HepG2 (cell line): ENCODE data around the gene HELLS. TPM values are rescaled to one million over a fixed set of nuclear protein-coding genes. Genes with fewer than 3 reads are reported as not detected.

Experiments used
- POLR2G ChIP-seq: fragments of 200-400 bp; formaldehyde crosslinking; IDR thresholded peaks from 2 replicates; pipeline ENCODE4 v1.6.1; 2018; ENCODE audit warnings: mild to moderate bottlenecking, low read depth, low read length, moderate library complexity
- ZNF382 ChIP-seq: sonication (generic); formaldehyde crosslinking; IDR thresholded peaks from 2 replicates; pipeline ENCODE4 v1.5.0; 2020; ENCODE audit warnings: missing genetic modification reagents, mild to moderate bottlenecking, borderline replicate concordance
- ZNF572 ChIP-seq: sonication (generic); formaldehyde crosslinking; IDR thresholded peaks from 2 replicates; pipeline ENCODE4 v1.5.1; 2020; ENCODE audit warnings: mild to moderate bottlenecking, missing genetic modification reagents
- polyA plus RNA-seq, 8 experiments: library from polyadenylated mRNA; depleted of rRNA in 3 of 8; stranded (reverse) in 7 of 8; unstranded in 1 of 8; fragments of >200 nt; fragmentation: Illumina TruSeq in 4 of 8; extraction: Trizol in 4 of 8; gene quantifications; 2 replicates each; pipeline versions ENCODE4 v1.2.1 to v1.2.3, GENCODE V29; 2011 to 2016; ENCODE audit warnings: low read depth in 4 of 8, missing spikeins in 1 of 8, mixed read lengths in 1 of 8; ENCODE audit not compliant: insufficient read depth in 1 of 8
- total RNA-seq, 5 experiments: library from RNA; depleted of rRNA; stranded (reverse); fragments of >200 nt; fragmentation: Illumina TruSeq; extraction: Trizol; gene quantifications; 2 replicates each; pipeline ENCODE4 v1.2.3, GENCODE V29; 2016; ENCODE audit warnings: low read depth in 1 of 5
- TF ChIP-seq, protein P1 (sequence below), 2 experiments: sonication (generic) in 1 of 2; formaldehyde crosslinking in 1 of 2; IDR thresholded peaks; 2 replicates each; pipeline versions ENCODE4 v1.6.1 to v1.9.0; 2014 to 2022; ENCODE audit warnings: antibody characterized with exemption in 1 of 2, borderline replicate concordance in 1 of 2, inconsistent platforms in 1 of 2, low read depth in 1 of 2, missing genetic modification reagents in 1 of 2
- TF ChIP-seq, protein P2 (sequence below): sonication (generic); formaldehyde crosslinking; conservative IDR thresholded peaks from 2 replicates; pipeline ENCODE4 v1.4.0; 2020; ENCODE audit warnings: missing genetic modification reagents

HELLS gene
- total and polyA plus RNA-seq, 2 of the 13 experiments (the other 11 are each of a cell fraction or from before 2014, with no cell fraction given) = 22.6 to 84.6 TPM

DNA sequence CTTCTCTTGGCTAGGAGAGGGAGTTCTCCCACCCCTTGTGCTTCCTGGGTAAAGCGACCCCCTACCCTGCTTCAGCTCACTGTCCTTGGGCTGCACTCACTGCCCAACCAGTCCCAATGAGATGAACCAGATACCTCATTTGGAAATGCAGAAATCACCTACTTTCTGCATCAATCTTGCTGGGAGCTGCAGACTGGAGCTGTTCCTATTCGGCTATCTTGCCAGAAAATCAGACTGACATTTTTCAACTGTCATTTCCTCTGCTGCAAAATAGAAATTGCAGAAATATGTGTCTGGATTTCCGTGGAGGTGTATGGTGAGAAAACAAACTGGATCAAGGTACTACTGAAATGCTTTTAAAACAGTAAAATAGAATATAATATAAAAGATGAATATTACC is 95.0 kb downstream of the HELLS start (continued):
- TF ChIP-seq, protein P1, sequence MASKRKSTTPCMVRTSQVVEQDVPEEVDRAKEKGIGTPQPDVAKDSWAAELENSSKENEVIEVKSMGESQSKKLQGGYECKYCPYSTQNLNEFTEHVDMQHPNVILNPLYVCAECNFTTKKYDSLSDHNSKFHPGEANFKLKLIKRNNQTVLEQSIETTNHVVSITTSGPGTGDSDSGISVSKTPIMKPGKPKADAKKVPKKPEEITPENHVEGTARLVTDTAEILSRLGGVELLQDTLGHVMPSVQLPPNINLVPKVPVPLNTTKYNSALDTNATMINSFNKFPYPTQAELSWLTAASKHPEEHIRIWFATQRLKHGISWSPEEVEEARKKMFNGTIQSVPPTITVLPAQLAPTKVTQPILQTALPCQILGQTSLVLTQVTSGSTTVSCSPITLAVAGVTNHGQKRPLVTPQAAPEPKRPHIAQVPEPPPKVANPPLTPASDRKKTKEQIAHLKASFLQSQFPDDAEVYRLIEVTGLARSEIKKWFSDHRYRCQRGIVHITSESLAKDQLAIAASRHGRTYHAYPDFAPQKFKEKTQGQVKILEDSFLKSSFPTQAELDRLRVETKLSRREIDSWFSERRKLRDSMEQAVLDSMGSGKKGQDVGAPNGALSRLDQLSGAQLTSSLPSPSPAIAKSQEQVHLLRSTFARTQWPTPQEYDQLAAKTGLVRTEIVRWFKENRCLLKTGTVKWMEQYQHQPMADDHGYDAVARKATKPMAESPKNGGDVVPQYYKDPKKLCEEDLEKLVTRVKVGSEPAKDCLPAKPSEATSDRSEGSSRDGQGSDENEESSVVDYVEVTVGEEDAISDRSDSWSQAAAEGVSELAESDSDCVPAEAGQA (IDR thresholded peaks at IDR 0.05; ENCODE audit: low read depth) = no peak
- TF ChIP-seq, protein P1 (CRISPR knock-in tag; IDR thresholded peaks at IDR 0.05; ENCODE audit: borderline replicate concordance) = no peak
- TF ChIP-seq, protein P2, sequence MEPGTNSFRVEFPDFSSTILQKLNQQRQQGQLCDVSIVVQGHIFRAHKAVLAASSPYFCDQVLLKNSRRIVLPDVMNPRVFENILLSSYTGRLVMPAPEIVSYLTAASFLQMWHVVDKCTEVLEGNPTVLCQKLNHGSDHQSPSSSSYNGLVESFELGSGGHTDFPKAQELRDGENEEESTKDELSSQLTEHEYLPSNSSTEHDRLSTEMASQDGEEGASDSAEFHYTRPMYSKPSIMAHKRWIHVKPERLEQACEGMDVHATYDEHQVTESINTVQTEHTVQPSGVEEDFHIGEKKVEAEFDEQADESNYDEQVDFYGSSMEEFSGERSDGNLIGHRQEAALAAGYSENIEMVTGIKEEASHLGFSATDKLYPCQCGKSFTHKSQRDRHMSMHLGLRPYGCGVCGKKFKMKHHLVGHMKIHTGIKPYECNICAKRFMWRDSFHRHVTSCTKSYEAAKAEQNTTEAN (CRISPR knock-in tag) = no peak
- TF ChIP-seq POLR2G (no peak), ZNF382 (CRISPR knock-in tag) (no peak), ZNF572 (CRISPR knock-in tag) (no peak)
- TF ChIP-seq, all 625 proteins: peak for 0
